ENCODE results near the gene UBE2V1. TPM values are rescaled to one million over a fixed set of nuclear protein-coding genes. Genes with fewer than 3 reads are reported as not detected.

The UBE2V1 gene
- polyA plus RNA-seq, 1 donor = 112 TPM

DNA sequence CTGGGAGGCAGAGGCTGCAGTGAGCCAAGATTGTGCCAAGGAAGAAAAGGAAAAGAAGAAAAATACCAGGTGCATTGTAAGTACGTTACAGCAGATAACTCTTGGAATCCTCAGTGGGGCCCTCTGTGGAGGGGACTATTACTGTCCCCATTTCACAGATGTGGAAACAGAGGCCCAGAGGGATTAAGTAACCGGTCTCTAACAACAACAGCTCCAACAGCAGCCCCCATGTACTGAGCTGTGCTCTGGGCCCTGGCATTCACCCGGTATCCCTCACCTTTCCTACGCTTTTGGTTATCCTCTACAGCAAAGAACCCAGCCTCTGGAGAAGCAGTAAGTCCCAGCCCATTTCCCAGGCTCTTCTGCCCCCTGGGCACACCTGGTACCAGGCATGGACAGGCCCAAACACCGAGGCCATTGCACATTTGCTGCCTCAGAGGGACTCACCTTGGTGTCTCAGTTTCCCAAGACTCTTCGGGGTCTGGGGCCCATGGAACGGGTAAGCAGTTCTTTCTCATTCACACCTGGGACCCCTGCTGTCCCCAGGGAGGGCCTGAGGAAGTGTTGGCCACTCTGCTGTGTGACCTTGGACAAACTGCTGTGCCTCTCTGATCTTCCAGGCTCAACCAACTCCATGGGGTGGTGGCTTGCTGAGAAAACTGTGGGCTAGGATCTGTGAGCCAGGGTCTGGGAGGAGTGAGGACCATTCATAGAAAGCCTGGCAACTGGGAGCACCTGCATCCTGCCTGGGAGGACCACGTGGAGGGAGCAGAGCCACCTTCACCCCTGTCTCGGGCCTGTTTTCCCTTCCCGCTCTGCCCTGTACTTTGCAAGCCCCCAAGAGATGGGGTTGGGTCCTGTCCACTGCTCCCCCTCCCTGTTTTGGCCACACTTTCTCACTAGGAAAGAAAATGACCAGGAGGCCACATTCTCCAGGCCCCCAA lies 70.3 kb downstream of the UBE2V1 start:
- no peak for DNase-seq

DNA sequence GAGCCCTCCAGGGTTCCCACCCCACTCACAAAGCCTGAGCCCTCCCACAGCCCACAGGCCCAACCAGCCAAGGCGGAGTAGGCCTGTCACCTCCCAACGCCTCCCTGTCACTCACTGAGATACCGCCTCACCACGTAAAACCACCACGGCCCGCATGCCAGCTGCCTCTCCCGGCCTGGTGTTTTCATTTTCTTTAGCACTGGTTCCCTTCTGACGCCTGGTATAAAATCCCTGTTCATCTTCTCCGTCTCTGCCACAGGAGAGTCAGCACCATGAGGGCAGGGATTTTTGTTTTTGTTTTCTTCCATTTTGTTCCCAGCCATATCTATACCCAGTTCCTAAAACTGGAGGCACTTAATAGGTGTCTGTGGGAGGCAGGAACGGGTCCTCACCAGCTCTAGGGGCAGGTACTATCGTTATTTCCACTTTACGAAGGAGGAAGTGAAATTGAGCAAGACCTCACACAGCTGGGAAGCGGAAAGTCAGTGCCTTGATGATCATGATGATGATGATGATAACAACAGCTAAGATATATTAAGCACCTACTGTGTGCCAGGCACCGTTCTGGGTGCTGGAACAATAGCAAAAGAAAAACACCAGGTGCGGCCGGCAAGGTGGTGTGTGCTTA lies 71.6 kb downstream of the UBE2V1 start:
- no peak for DNase-seq

DNA sequence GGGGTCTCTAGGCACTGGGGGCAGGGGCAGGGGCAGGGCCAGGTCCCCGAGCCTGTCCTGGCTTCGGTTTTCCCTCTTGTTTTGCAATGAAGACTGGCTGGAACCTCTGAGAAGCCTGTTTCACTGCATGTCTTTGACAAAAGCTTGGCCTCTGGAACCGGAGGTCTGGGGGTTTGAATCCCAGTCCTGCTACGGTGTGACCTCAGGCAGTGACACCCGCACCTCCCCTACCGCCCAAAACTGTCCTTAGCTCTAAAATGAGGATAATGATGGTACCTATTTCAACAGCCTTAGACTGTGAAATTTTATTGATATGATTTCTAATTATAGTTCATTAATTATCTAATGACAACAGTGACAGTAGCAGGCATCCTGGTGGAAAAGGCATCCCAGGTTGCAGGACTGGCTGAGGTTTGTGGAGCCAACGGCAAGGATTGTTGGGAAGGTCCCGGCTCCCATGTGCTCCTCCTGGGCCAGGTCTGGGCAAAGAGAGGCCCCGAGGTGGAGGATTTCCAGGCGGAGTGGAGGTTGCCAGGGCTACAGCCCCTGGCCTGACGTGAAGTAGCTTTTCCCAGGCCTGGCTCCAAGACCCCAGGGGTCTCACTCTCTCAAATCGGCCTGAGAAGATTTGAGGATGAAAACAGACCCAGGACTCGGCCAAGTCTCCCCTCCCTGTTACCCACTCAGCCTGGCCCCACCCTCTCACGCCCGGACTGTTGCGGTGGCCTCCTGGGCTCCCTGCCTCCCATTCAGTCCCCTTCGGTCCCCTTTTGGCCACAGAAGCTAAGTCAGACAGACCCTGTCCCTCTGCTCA lies 72.3 kb downstream of the UBE2V1 start:
- no peak for DNase-seq

GRCh38 chr20:50039706-50040431 lies 73.1 kb downstream of the UBE2V1 start:
- no peak for DNase-seq

- no peak for DNase-seq
Observed at GRCh38 chr20:50038574-50038991, 74.4 kb downstream of the UBE2V1 start.

DNA sequence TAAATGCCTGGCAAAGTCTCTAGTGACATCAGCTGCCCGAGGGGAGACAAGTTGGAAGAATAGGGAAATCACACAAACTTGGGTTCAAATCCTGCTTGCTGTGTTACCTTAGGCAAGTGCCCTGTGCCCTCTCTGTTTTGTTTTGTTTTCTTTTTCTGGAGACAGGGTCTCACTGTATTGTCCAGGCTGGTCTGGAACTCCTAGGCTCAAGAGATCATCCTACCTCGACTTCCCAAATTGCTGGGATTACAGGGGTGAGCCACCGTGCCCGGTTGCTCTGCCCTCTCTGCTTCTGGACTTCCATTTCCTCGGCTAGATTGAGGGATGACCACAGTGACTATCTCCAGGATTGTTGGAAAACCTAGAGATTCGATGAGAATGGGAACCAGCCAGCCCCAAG lies 74.8 kb downstream of the UBE2V1 start:
- DNase-seq = no peak

DNA sequence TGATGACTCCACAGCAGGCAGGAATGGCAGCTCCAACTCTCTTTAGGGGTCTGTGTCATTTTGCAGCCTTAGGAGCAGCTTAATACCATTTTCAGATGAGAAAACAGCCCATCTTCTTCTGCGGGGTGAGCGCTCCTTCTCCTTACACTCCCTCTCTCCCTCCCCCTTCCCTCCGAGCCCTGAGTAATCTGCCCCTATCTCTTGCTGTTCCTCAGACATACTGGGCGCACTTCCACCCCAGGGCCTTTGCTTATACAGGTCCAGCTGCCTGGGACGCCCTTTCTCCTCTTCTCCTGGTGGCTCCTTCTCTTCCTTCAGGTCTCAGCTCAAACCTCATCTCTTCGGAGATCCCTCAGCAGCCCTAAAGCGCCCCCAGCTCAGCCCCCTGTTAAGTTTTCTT lies 75.4 kb downstream of the UBE2V1 start:
- no peak for DNase-seq

GRCh38 chr20:50037123-50037522 lies 75.8 kb downstream of the UBE2V1 start:
- no peak for DNase-seq

GRCh38 chr20:50036703-50037102 lies 76.2 kb downstream of the UBE2V1 start:
- DNase-seq = no peak

DNA sequence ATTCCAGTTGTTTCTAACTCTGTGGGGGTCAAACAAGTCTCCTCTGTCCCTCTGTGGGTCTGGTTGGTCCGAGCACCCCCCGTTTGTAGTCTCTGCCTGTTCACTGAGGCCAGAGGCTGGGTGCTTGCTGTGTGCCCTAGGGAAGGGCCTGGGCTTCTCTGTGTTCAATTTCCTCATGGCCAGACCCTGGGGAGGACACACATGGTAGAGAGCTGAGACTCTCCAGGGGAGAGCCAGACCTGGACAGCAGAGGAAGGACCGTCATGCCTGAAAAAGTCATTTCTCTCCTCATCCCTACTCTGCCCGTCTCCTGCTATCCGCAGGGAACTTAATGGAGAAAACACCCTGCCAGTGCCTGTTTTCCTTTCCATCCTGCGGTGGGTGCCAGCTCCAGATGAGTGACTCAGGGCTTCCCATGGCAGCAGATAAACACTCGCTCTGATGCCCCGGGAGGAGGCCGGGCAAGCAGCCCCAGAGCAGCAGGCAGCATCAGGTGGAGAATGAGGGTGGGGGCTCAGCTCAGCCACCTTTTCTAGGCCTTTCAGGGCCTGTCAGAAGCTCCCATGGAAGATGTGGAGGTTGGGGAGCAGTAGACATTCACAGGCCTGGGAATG lies 78.3 kb downstream of the UBE2V1 start:
- DNase-seq = peak; percentile 68

DNA sequence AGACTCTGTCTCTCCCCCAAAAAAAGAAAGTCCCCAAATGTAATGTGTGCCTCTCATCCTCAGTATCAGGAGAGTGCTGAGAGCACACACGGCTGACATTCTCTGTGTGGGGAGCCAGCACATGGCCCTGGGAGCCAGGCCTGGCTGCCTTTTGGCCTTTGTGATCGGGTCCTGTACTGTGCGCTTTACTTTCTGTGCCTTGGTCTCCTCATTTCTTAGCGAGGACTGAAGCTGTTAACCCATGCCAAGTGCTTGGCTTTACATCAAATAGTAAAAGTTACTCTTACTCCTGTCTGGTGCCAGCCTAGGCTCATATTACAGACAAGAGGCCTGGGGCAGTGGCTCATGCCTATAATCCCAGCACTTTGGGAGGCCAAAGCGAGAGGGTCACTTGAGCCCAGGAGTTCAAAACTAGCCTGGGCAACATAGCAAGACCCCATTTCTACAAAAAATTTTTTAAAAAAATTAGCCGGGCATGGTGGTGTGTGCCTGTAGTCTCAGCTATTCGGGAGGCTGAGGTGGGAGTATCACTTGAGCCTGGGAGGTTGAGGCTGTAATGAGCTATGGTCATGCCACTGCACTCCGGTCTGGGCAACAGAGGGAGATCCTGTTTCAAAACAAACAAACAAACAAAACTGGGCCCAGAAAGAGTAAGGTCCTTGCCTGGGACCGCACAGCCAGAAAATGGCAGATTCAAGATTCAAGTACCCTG lies 79.8 kb downstream of the UBE2V1 start:
- no peak for DNase-seq

Other genes starting within 250 kb of the UBE2V1 start
- 6.3 TPM for gene SPATA2, start 197.6 kb downstream of the UBE2V1 start, polyA plus RNA-seq (ENCODE audit: insufficient read length)
- gene RNF114, start 176.8 kb downstream of the UBE2V1 start, polyA plus RNA-seq (ENCODE audit: insufficient read length) = 43.0 TPM
- 11.9 TPM for gene SNAI1, start 130.2 kb downstream of the UBE2V1 start, polyA plus RNA-seq (ENCODE audit: insufficient read length)
- 26.5 TPM for gene PEDS1, start 40.6 kb upstream of the UBE2V1 start, polyA plus RNA-seq (ENCODE audit: insufficient read length)
- gene CEBPB, start 77.7 kb upstream of the UBE2V1 start, polyA plus RNA-seq (ENCODE audit: insufficient read length) = 9.4 TPM

All from hindlimb muscle (tissue), 1 donor.